IMR-90 (cell line): ENCODE data around the gene PPP2R5B. TPM values are rescaled to one million over a fixed set of nuclear protein-coding genes. Genes with fewer than 3 reads are reported as not detected.

Experiments
- ATAC-seq: fragments of 200-7000 bp; cut with Tn5 transposase; 2 replicates; pipeline ENCODE4 v1.9.1; 2020; ENCODE audit warnings: low read depth, mild to moderate bottlenecking, moderate library complexity
- BruUV-seq: library from RNA; stranded (reverse); fragments of 400-500 nt; replicated peaks from 2 replicates; lab custom pipeline; 2021; lab: Mats Ljungman, UMichigan
- CTCF ChIA-PET: fragments of 300-600 bp; formaldehyde crosslinking; extraction: SDS; loops from one replicate; lab custom pipeline; 2021; ENCODE audit warnings: antibody characterized with exemption; lab: Yijun Ruan, JAX
- POLR2A ChIA-PET: fragments of 300-600 bp; sonication (Branson Sonifier 250); formaldehyde crosslinking; loops from one replicate; lab custom pipeline; 2022; ENCODE audit warnings: antibody characterized with exemption; ENCODE audit not compliant: unreplicated experiment; lab: Charles Lee
- DNase-seq: peaks from one replicate; pipeline ENCODE4 v3.0.0; 2013
- H2AFZ ChIP-seq: replicated peaks from 2 replicates; pipeline ENCODE3; 2013; ENCODE audit warnings: low read length, mild to moderate bottlenecking; ENCODE audit not compliant: poor library complexity
- H2AK5ac ChIP-seq: 2 replicates; pipeline ENCODE4 v1.6.1; 2013; ENCODE audit warnings: low read depth, low read length, inconsistent platforms
- H2AK9ac ChIP-seq: replicated peaks from 2 replicates; pipeline ENCODE3; 2013; ENCODE audit warnings: mild to moderate bottlenecking, low read depth, low read length, moderate library complexity; ENCODE audit not compliant: poor library complexity
- H2BK120ac ChIP-seq: 2 replicates; pipeline ENCODE4 v1.6.1; 2013; ENCODE audit warnings: low read depth, low read length, inconsistent platforms
- H2BK15ac ChIP-seq: 3 replicates; pipeline ENCODE4 v1.6.1; 2013; ENCODE audit warnings: low read depth, low read length, inconsistent platforms
- H2BK20ac ChIP-seq: 2 replicates; pipeline ENCODE4 v1.6.1; 2013; ENCODE audit warnings: low read depth, mild to moderate bottlenecking, inconsistent platforms, low read length, moderate library complexity
- H2BK5ac ChIP-seq: 2 replicates; pipeline ENCODE4 v1.6.1; 2013; ENCODE audit warnings: mild to moderate bottlenecking, low read depth, low read length, inconsistent platforms; ENCODE audit not compliant: poor library complexity, severe bottlenecking
- H3K14ac ChIP-seq: replicated peaks from 2 replicates; pipeline ENCODE4 v1.6.1; 2013; ENCODE audit warnings: low read depth, low read length, inconsistent platforms
- H3K18ac ChIP-seq: 2 replicates; pipeline ENCODE4 v1.6.1; 2013; ENCODE audit warnings: low read depth, low read length, control low read depth
- H3K23ac ChIP-seq: 2 replicates; pipeline ENCODE4 v1.6.1; 2013; ENCODE audit warnings: low read depth, low read length, inconsistent platforms
- H3K27ac ChIP-seq: 2 replicates; pipeline ENCODE4 v1.5.1; 2013; ENCODE audit warnings: mild to moderate bottlenecking, control low read depth, low read length; ENCODE audit not compliant: insufficient read depth
- H3K27me3 ChIP-seq: 2 replicates; pipeline ENCODE4 v1.6.1; 2013; ENCODE audit warnings: low read length; ENCODE audit not compliant: control insufficient read depth, insufficient read depth
- H3K36me3 ChIP-seq: 2 replicates; pipeline ENCODE4 v1.6.1; 2013; ENCODE audit warnings: low read length, mixed read lengths; ENCODE audit not compliant: control insufficient read depth, insufficient read depth
- H3K4ac ChIP-seq: 2 replicates; pipeline ENCODE4 v1.6.1; 2013; ENCODE audit warnings: low read depth, low read length, inconsistent platforms
- H3K4me1 ChIP-seq: 2 replicates; pipeline ENCODE4 v1.6.1; 2013; ENCODE audit warnings: low read length, mixed read lengths; ENCODE audit not compliant: control insufficient read depth, insufficient read depth
- H3K4me2 ChIP-seq: 2 replicates; pipeline ENCODE4 v1.6.1; 2013; ENCODE audit warnings: low read depth, mild to moderate bottlenecking, control low read depth, low read length, moderate library complexity
- H3K4me3 ChIP-seq: 2 replicates; pipeline ENCODE4 v1.5.1; 2013; ENCODE audit warnings: low read depth, mild to moderate bottlenecking, control low read depth, low read length, moderate library complexity; ENCODE audit not compliant: insufficient read depth
- H3K56ac ChIP-seq: 2 replicates; pipeline ENCODE4 v1.6.1; 2013; ENCODE audit warnings: low read length, inconsistent platforms; ENCODE audit not compliant: insufficient read depth; ENCODE audit errors: extremely low read depth
- H3K79me1 ChIP-seq, 2 experiments: 2 replicates each; pipeline ENCODE4 v1.6.1; 2013; ENCODE audit warnings: low read length in 2 of 2, inconsistent platforms in 1 of 2, low read depth in 1 of 2
- H3K9ac ChIP-seq: 2 replicates; pipeline ENCODE4 v1.6.1; 2013; ENCODE audit warnings: low read depth, low read length, control low read depth
- H3K9me1 ChIP-seq: 2 replicates; pipeline ENCODE4 v1.6.1; 2013; ENCODE audit warnings: low read length, inconsistent platforms; ENCODE audit not compliant: insufficient read depth
- H3K9me3 ChIP-seq: 2 replicates; pipeline ENCODE4 v1.6.1; 2013; ENCODE audit warnings: low read length; ENCODE audit not compliant: control insufficient read depth, insufficient read depth
- H4K20me1 ChIP-seq: 2 replicates; pipeline ENCODE4 v1.6.1; 2013; ENCODE audit warnings: low read length, inconsistent platforms; ENCODE audit not compliant: insufficient read depth
- H4K5ac ChIP-seq: 2 replicates; pipeline ENCODE4 v1.6.1; 2013; ENCODE audit warnings: mild to moderate bottlenecking, low read depth, low read length, control low read depth
- H4K8ac ChIP-seq, 2 experiments: 2 replicates each; pipeline ENCODE4 v1.6.1; 2013; ENCODE audit warnings: low read depth in 2 of 2, low read length in 2 of 2, control low read depth in 1 of 2, inconsistent platforms in 1 of 2
- H4K91ac ChIP-seq: 2 replicates; pipeline ENCODE4 v1.6.1; 2013; ENCODE audit warnings: low read depth, low read length, inconsistent platforms; ENCODE audit not compliant: insufficient read depth
- BHLHE40 ChIP-seq: fragments of 150-350 bp; IDR thresholded peaks from 2 replicates; pipeline ENCODE4 v1.6.1; 2016; ENCODE audit warnings: mild to moderate bottlenecking, low read depth, low read length
- CEBPB ChIP-seq: IDR thresholded peaks from 2 replicates; pipeline ENCODE4 v1.6.1; 2012; ENCODE audit warnings: low read depth, low read length, improper control_type of control experiment
- CHD1 ChIP-seq: IDR thresholded peaks from 2 replicates; pipeline ENCODE4 v1.6.1; 2012; ENCODE audit warnings: low read depth, low read length, improper control_type of control experiment
- CTCF ChIP-seq: conservative IDR thresholded peaks from 2 replicates; pipeline ENCODE4 v1.5.1; 2012; ENCODE audit warnings: mild to moderate bottlenecking, low read depth, low read length, improper control_type of control experiment
- ELK1 ChIP-seq: fragments of 150-350 bp; IDR thresholded peaks from 2 replicates; pipeline ENCODE4 v1.6.1; 2016; ENCODE audit warnings: low read depth, mild to moderate bottlenecking, low read length, moderate library complexity, borderline replicate concordance
- FOS ChIP-seq: fragments of 150-350 bp; IDR thresholded peaks from 2 replicates; pipeline ENCODE4 v1.6.1; 2016; ENCODE audit warnings: low read depth, low read length
- MXI1 ChIP-seq: IDR thresholded peaks from 2 replicates; pipeline ENCODE4 v1.6.1; 2012; ENCODE audit warnings: low read depth, mild to moderate bottlenecking, low read length, moderate library complexity, borderline replicate concordance
- NFE2L2 ChIP-seq: fragments of 150-350 bp; IDR thresholded peaks from 2 replicates; pipeline ENCODE4 v1.6.1; 2016; ENCODE audit warnings: low read depth, mild to moderate bottlenecking, low read length
- POLR2A ChIP-seq: IDR thresholded peaks from 2 replicates; pipeline ENCODE4 v1.6.1; 2012; ENCODE audit warnings: mild to moderate bottlenecking, low read depth, low read length
- RCOR1 ChIP-seq: IDR thresholded peaks from 2 replicates; pipeline ENCODE4 v1.6.1; 2012; ENCODE audit warnings: mild to moderate bottlenecking, low read length, improper control_type of control experiment; ENCODE audit not compliant: insufficient replicate concordance
- RFX5 ChIP-seq: IDR thresholded peaks from 2 replicates; pipeline ENCODE4 v1.8.0; 2012; ENCODE audit warnings: low read depth, mild to moderate bottlenecking, low read length, moderate library complexity
- SMC3 ChIP-seq: fragments of 150-350 bp; IDR thresholded peaks from 2 replicates; pipeline ENCODE4 v1.6.1; 2016; ENCODE audit warnings: low read depth, mild to moderate bottlenecking, antibody characterized with exemption, low read length, moderate library complexity
- USF2 ChIP-seq: fragments of 150-350 bp; IDR thresholded peaks from 2 replicates; pipeline ENCODE4 v1.6.1; 2017; ENCODE audit warnings: mild to moderate bottlenecking, antibody characterized with exemption, low read length, low read depth
- WGBS, 2 experiments: methylation state at CpG; one replicate each; pipeline versions ENCODE4 v1.1.5 to v1.1.7; 2013; ENCODE audit warnings: missing lambda C conversion rate in 2 of 2; ENCODE audit not compliant: insufficient read length in 1 of 2; ENCODE audit errors: extremely low coverage in 2 of 2; 5-methylcytosine and 5-hydroxymethylcytosine counted together
- dilution Hi-C: fragments of 300-500 bp; cut with HindIII; formaldehyde crosslinking; loops from one replicate; pipeline ENCODE4 v1.14.3; 2018; ENCODE audit warnings: low sequenced_read_pairs; ENCODE audit not compliant: unreplicated experiment
- in situ Hi-C: fragments of 300-500 bp; cut with MboI; formaldehyde crosslinking; loops from 3 replicates; pipeline ENCODE4 v1.14.3; 2019; ENCODE audit warnings: low sequenced_read_pairs, inconsistent platforms, mixed read lengths
- intact Hi-C: fragments of 100-400 bp; cut with micrococcal nuclease; formaldehyde crosslinking; loops from 2 replicates; pipeline ENCODE4 v1.10.0; 2022
- polyA plus RNA-seq, 3 experiments: library from polyadenylated mRNA; depleted of rRNA; stranded (reverse); fragments of >200 nt; gene quantifications; 2 replicates each; pipeline ENCODE4 v1.2.3, GENCODE V29; 2012; ENCODE audit warnings: low replicate concordance in 1 of 3
- total RNA-seq: library from RNA; depleted of rRNA; stranded (reverse); fragments of >200 nt; gene quantifications from 2 replicates; pipeline ENCODE4 v1.2.3, GENCODE V29; 2012

PPP2R5B gene
- total and polyA plus RNA-seq, 2 of the 4 experiments (the other 2 are of a cell fraction): 6.5 to 23.6 TPM

GRCh38 chr11:64974124-64974523 lies 49.6 kb downstream of the PPP2R5B start:
- no peak for ATAC-seq
- Histone ChIP-seq H4K20me1 (0 out of 2 replicates have a peak, but pooled peaks cover 2% of the 10 kb centered on the region), H3K27me3 (peaks cover 2% of the 10 kb centered on the region; the same call in 1 of the 2 replicates), H3K18ac (no peak overlapping the region), H2BK120ac (no peak overlapping the region), H3K14ac (no peak overlapping the region), H3K27ac (no peak overlapping the region), H2BK15ac (no peak overlapping the region), H3K79me1 (no peaks in the 10 kb centered on the region), H2AK5ac (no peak overlapping the region), H2BK20ac (no peak overlapping the region), H3K4me3 (no peak overlapping the region), H3K4me1 (0 out of 2 replicates have a peak, but pooled peaks cover 1% of the 10 kb centered on the region), H3K4ac (no peak overlapping the region), H3K23ac (no peak overlapping the region), H3K56ac (no peak overlapping the region), H2AK9ac (no peak overlapping the region), H3K9me3 (no peaks in the 10 kb centered on the region), H2BK5ac (no peak overlapping the region), H4K8ac (no peak overlapping the region), H3K9ac (no peak overlapping the region), H3K4me2 (no peak overlapping the region), H3K9me1 (no peaks in the 10 kb centered on the region; the same call in none of the 2 replicates), H2AFZ (no peak overlapping the region), H4K91ac (no peak overlapping the region), H3K36me3 (no peaks in the 10 kb centered on the region), H4K5ac (no peak overlapping the region)
- ChIA-PET POLR2A (no interaction called here), CTCF (interaction anchor here (0.7 kb wide), 1 partner anchor 18 kb away, joined by 3 read pairs; no protein-coding TSS in a partner anchor)
- dilution Hi-C loops: no loop called here
- intact Hi-C loops: no loop called here
- in situ Hi-C loops: no loop called here
- no peak for TF ChIP-seq POLR2A
- no peak for TF ChIP-seq RCOR1
- TF ChIP-seq CHD1: no peak
- TF ChIP-seq FOS: no peak
- TF ChIP-seq BHLHE40: no peak
- TF ChIP-seq NFE2L2: no peak
- no peak for TF ChIP-seq USF2
- TF ChIP-seq CTCF: no peak
- TF ChIP-seq MXI1: no peak
- no peak for TF ChIP-seq RFX5
- no peak for TF ChIP-seq ELK1
- TF ChIP-seq CEBPB: no peak
- TF ChIP-seq SMC3: no peak
- DNase-seq: no peak
- WGBS, 2 experiments: no CpG with 5 or more reads among the region's 5 CpGs
- BruUV-seq: no TSS peak
